ENCODE measurements around the gene ABLIM3. TPM values are rescaled to one million over a fixed set of nuclear protein-coding genes. Genes with fewer than 3 reads are reported as not detected.

ABLIM3 gene
- total RNA-seq (2014; rRNA removed; shearing (Covaris generic)), result 36.7 and 40.7 TPM in 2 replicates

GRCh38 chr5:149141224-149141956 is at the start of gene ABLIM3:
Gene ABLIM3, plus strand, starts transcription at chr5:149141493. Its CDS starts 603 bp downstream, at chr5:149142096.
- peak; percentile 78 for DNase-seq (ENCODE audit: low read depth)

GRCh38 chr5:149093625-149094024 is 47.7 kb upstream of the ABLIM3 start:
- DNase-seq (ENCODE audit: low read depth), result no peak

GRCh38 chr5:149094996-149095395 is 46.3 kb upstream of the ABLIM3 start:
- DNase-seq (ENCODE audit: low read depth), result peak; percentile 29

- no peak for DNase-seq (ENCODE audit: low read depth)
Measured at GRCh38 chr5:149099920-149100319, 41.4 kb upstream of the ABLIM3 start.

GRCh38 chr5:149100331-149100730 is 41.0 kb upstream of the ABLIM3 start:
- no peak for DNase-seq (ENCODE audit: low read depth)

GRCh38 chr5:149108651-149109280 is 32.5 kb upstream of the ABLIM3 start:
- DNase-seq (ENCODE audit: low read depth), result peak; percentile 7

- peak; percentile 54 for DNase-seq (ENCODE audit: low read depth)
Measured at GRCh38 chr5:149110406-149110805, 30.9 kb upstream of the ABLIM3 start.

- DNase-seq (ENCODE audit: low read depth), result peak; percentile 57
Measured at GRCh38 chr5:149113669-149114068, 27.6 kb upstream of the ABLIM3 start.

GRCh38 chr5:149114403-149115312 is 26.6 kb upstream of the ABLIM3 start:
- DNase-seq (ENCODE audit: low read depth), result peak; percentile 85

GRCh38 chr5:149117970-149118369 is 23.3 kb upstream of the ABLIM3 start:
- DNase-seq (ENCODE audit: low read depth), result no peak

GRCh38 chr5:149118463-149118862 is 22.8 kb upstream of the ABLIM3 start:
- peak; percentile 82 for DNase-seq (ENCODE audit: low read depth)

GRCh38 chr5:149121145-149121544 is 20.1 kb upstream of the ABLIM3 start:
- DNase-seq (ENCODE audit: low read depth), result no peak

- no peak for DNase-seq (ENCODE audit: low read depth)
Measured at GRCh38 chr5:149123211-149123610, 18.1 kb upstream of the ABLIM3 start.

- DNase-seq (ENCODE audit: low read depth), result no peak
Measured at GRCh38 chr5:149125386-149125891, 15.9 kb upstream of the ABLIM3 start.

GRCh38 chr5:149126906-149127305 is 14.4 kb upstream of the ABLIM3 start:
- no peak for DNase-seq (ENCODE audit: low read depth)

- no peak for DNase-seq (ENCODE audit: low read depth)
Measured at GRCh38 chr5:149127394-149127955, 13.8 kb upstream of the ABLIM3 start.

GRCh38 chr5:149128023-149128875 is 13.0 kb upstream of the ABLIM3 start:
- DNase-seq (ENCODE audit: low read depth), result peak; percentile 49

GRCh38 chr5:149129181-149129580 is 12.1 kb upstream of the ABLIM3 start:
- DNase-seq (ENCODE audit: low read depth), result no peak

GRCh38 chr5:149130121-149130914 is 11.0 kb upstream of the ABLIM3 start:
- peak; percentile 54 for DNase-seq (ENCODE audit: low read depth)

GRCh38 chr5:149132474-149132873 is 8.8 kb upstream of the ABLIM3 start:
- no peak for DNase-seq (ENCODE audit: low read depth)

Data from M059J (cell line).